Endothelial cell of umbilical vein (primary cell): ENCODE results near the gene TDRD3. TPM values are rescaled to one million over a fixed set of nuclear protein-coding genes. Genes with fewer than 3 reads are reported as not detected.

Experiments used
- BruUV-seq: library from RNA; stranded (reverse); fragments of 400-500 nt; replicated peaks from 2 replicates; lab custom pipeline; 2021; lab: Mats Ljungman, UMichigan
- CTCF ChIA-PET: fragments of 300-600, 350-600 bp; sonication (Branson Sonifier 250); formaldehyde crosslinking; loops from one replicate; lab custom pipeline; 2021; ENCODE audit warnings: antibody characterized with exemption, inconsistent platforms; lab: Charles Lee
- POLR2A ChIA-PET: fragments of 300-600, 350-600 bp; sonication (Branson Sonifier 250); formaldehyde crosslinking; loops from one replicate; lab custom pipeline; 2021; ENCODE audit warnings: antibody characterized with exemption, inconsistent platforms; lab: Charles Lee
- DNase-seq: peaks from one replicate; pipeline ENCODE4 v3.0.0-alpha.2; 2011; ENCODE audit warnings: low read depth, low spot score
- FAIRE-seq: peaks from 2 replicates; lab custom pipeline; 2011; peaks lifted over from hg19 to GRCh38; lab: Jason Lieb, UNC
- H2AFZ ChIP-seq: 2 replicates; pipeline ENCODE4 v1.6.0; 2012; ENCODE audit warnings: low read depth, low read length, control low read depth, inconsistent platforms
- H3K27ac ChIP-seq: 2 replicates; pipeline ENCODE4 v1.5.1; 2011; ENCODE audit warnings: low read depth, mild to moderate bottlenecking, control low read depth, low read length, moderate library complexity; ENCODE audit not compliant: insufficient read depth
- H3K27me3 ChIP-seq, 2 experiments: 2 replicates each; pipeline versions ENCODE4 v1.6.0 to v1.6.1; 2011; ENCODE audit warnings: low read length in 2 of 2, mixed read lengths in 1 of 2; ENCODE audit not compliant: control insufficient read depth in 2 of 2, insufficient read depth in 2 of 2
- H3K36me3 ChIP-seq, 2 experiments: 2 replicates in 1 of 2; 3 replicates in 1 of 2; pipeline ENCODE4 v1.5.1; 2011; ENCODE audit warnings: low read length in 2 of 2, mild to moderate bottlenecking in 1 of 2, moderate library complexity in 1 of 2; ENCODE audit not compliant: control insufficient read depth in 2 of 2, insufficient read depth in 2 of 2; ENCODE audit errors: extremely low read depth in 1 of 2
- H3K4me1 ChIP-seq: 3 replicates; pipeline ENCODE4 v1.5.1; 2011; ENCODE audit warnings: mild to moderate bottlenecking, low read length; ENCODE audit not compliant: control insufficient read depth, insufficient read depth; ENCODE audit errors: extremely low read depth
- H3K4me2 ChIP-seq: 2 replicates; pipeline ENCODE4 v1.6.1; 2011; ENCODE audit warnings: low read length, control low read depth, mixed read lengths; ENCODE audit not compliant: insufficient read depth
- H3K4me3 ChIP-seq, 3 experiments: fragments of 200-600 bp in 1 of 3; sonication (generic), shearing (Covaris generic) in 1 of 3; replicated peaks in 1 of 3; 2 replicates each; pipeline ENCODE4 v1.5.1; 2011 to 2016; ENCODE audit warnings: control low read depth in 3 of 3, low read length in 3 of 3, mild to moderate bottlenecking in 2 of 3, inconsistent platforms in 1 of 3, low read depth in 1 of 3, moderate library complexity in 1 of 3; ENCODE audit not compliant: insufficient read depth in 1 of 3
- H3K79me2 ChIP-seq: 2 replicates; pipeline ENCODE4 v1.6.0; 2012; ENCODE audit warnings: low read length, inconsistent platforms; ENCODE audit not compliant: control insufficient read depth, insufficient read depth
- H3K9ac ChIP-seq: replicated peaks from 2 replicates; pipeline ENCODE3; 2011; ENCODE audit warnings: low read length, control low read depth; ENCODE audit not compliant: insufficient read depth; ENCODE audit errors: extremely low read depth
- H3K9me1 ChIP-seq: replicated peaks from 3 replicates; pipeline ENCODE4 v1.6.0; 2011; ENCODE audit warnings: mild to moderate bottlenecking, low read length; ENCODE audit not compliant: control insufficient read depth, insufficient read depth; ENCODE audit errors: extremely low read depth
- H3K9me3 ChIP-seq: replicated peaks from 2 replicates; pipeline ENCODE4 v1.5.1; 2012; ENCODE audit warnings: low read length, inconsistent platforms; ENCODE audit not compliant: control insufficient read depth, insufficient read depth
- H4K20me1 ChIP-seq: replicated peaks from 2 replicates; pipeline ENCODE3; 2011; ENCODE audit warnings: mild to moderate bottlenecking, low read length; ENCODE audit not compliant: control insufficient read depth, insufficient read depth; ENCODE audit errors: extremely low read depth
- CTCF ChIP-seq, 2 donors: IDR thresholded peaks; 1 replicate in 1 of 2; 2 replicates in 1 of 2; pipeline ENCODE4 v1.5.1; 2011; ENCODE audit warnings: low read length in 2 of 2, mild to moderate bottlenecking in 2 of 2, moderate library complexity in 2 of 2, control low read depth in 1 of 2, inconsistent platforms in 1 of 2, low read depth in 1 of 2; ENCODE audit not compliant: insufficient read depth in 1 of 2; ENCODE audit errors: extremely low read depth in 1 of 2
- EZH2 ChIP-seq: IDR thresholded peaks from 2 replicates; pipeline ENCODE4 v1.6.1; 2012; ENCODE audit warnings: borderline replicate concordance, low read depth, mild to moderate bottlenecking, moderate library complexity, low read length, inconsistent platforms; ENCODE audit not compliant: severe bottlenecking
- FOS ChIP-seq: IDR thresholded peaks from 2 replicates; pipeline ENCODE4 v1.6.1; 2011; ENCODE audit warnings: mild to moderate bottlenecking, low read length, moderate library complexity, borderline replicate concordance; ENCODE audit not compliant: insufficient read depth
- GATA2 ChIP-seq: IDR thresholded peaks from 2 replicates; pipeline ENCODE4 v1.7.0; 2011; ENCODE audit warnings: low read depth, mild to moderate bottlenecking, moderate library complexity, mixed read lengths, low read length; ENCODE audit not compliant: insufficient read length, insufficient read depth
- JUN ChIP-seq: IDR thresholded peaks from 2 replicates; pipeline ENCODE4 v1.6.1; 2011; ENCODE audit warnings: borderline replicate concordance, low read depth; ENCODE audit not compliant: insufficient read length, insufficient read depth
- MAX ChIP-seq: IDR thresholded peaks from 2 replicates; pipeline ENCODE4 v1.6.1; 2011; ENCODE audit not compliant: insufficient read depth, insufficient read length
- MYC ChIP-seq: IDR thresholded peaks from one replicate; pipeline ENCODE4 v1.6.1; 2011; ENCODE audit warnings: mild to moderate bottlenecking, low read depth, low read length
- POLR2A ChIP-seq: IDR thresholded peaks from 2 replicates; pipeline ENCODE4 v1.6.1; 2012; ENCODE audit warnings: low read depth, mild to moderate bottlenecking, control low read depth, low read length
- POLR2AphosphoS5 ChIP-seq: IDR thresholded peaks from 2 replicates; pipeline ENCODE4 v1.6.1; 2012; ENCODE audit warnings: low read depth, mild to moderate bottlenecking, control low read depth, low read length, moderate library complexity; ENCODE audit not compliant: insufficient read depth
- dilution Hi-C: fragments of 300-500 bp; cut with MboI; formaldehyde crosslinking; loops from one replicate; pipeline ENCODE4 v1.15.0; 2019; ENCODE audit warnings: low sequenced_read_pairs; ENCODE audit not compliant: extremely low pct_ligation_motif_present
- intact Hi-C: fragments of 100-400 bp; cut with micrococcal nuclease; formaldehyde crosslinking; loops from one replicate; pipeline ENCODE4 v1.10.0; 2022
- polyA plus RNA-seq, 4 experiments: library from polyadenylated mRNA; depleted of rRNA in 3 of 4; stranded (reverse) in 3 of 4; unstranded in 1 of 4; fragments of >200 nt; gene quantifications; 2 replicates each; pipeline versions ENCODE4 v1.2.1 to v1.2.3, GENCODE V29; 2011 to 2012; ENCODE audit warnings: missing spikeins in 1 of 4
- total RNA-seq: library from RNA; stranded (reverse); gene quantifications from 2 replicates; pipeline ENCODE4 v1.2.3, GENCODE V29; 2021

The TDRD3 gene
- total and polyA plus RNA-seq, 2 donors (not counting 3 experiments of a cell fraction or from before 2014, with no cell fraction given): 3.0 to 16.3 TPM

GRCh38 chr13:60351855-60352615 lies 45.0 kb upstream of the TDRD3 start:
- no peaks in the 10 kb centered on the region for H4K20me1 ChIP-seq
- no peak overlapping the region for H3K27ac ChIP-seq
- ChIA-PET CTCF (interaction anchor here (0.9 kb wide), 1 partner anchor 38 kb away, joined by 3 read pairs; no protein-coding TSS in a partner anchor), POLR2A (no interaction called here)
- TF ChIP-seq MYC: no peak
- no peak for TF ChIP-seq EZH2
- TF ChIP-seq JUN: no peak
- no peak for TF ChIP-seq MAX
- no peak for TF ChIP-seq POLR2A
- no peak for TF ChIP-seq CTCF (IDR thresholded peaks at IDR 0.05; ENCODE audit: extremely low read depth in 1 of 2, insufficient read depth in 1 of 2, low read depth in 1 of 2, low read length in 2 of 2)
- no peak for TF ChIP-seq POLR2AphosphoS5
- TF ChIP-seq GATA2: no peak
- no peak for TF ChIP-seq FOS
- no peak overlapping the region for H2AFZ ChIP-seq
- no peak overlapping the region for H3K9ac ChIP-seq
- no peaks in the 10 kb centered on the region for H3K79me2 ChIP-seq
- no TSS peak for BruUV-seq
- no peak overlapping the region for H3K4me2 ChIP-seq
- FAIRE-seq: no peak
- H3K4me1 ChIP-seq: no peaks in the 10 kb centered on the region
- dilution Hi-C loops: no loop called here
- no peak for DNase-seq
- peaks cover 9% of the 10 kb centered on the region in 2 experiments for H3K27me3 ChIP-seq
- no peak overlapping the region for H3K4me3 ChIP-seq
- no peaks in the 10 kb centered on the region for H3K36me3 ChIP-seq
- no peaks in the 10 kb centered on the region for H3K9me1 ChIP-seq
- H3K9me3 ChIP-seq: no peaks in the 10 kb centered on the region
- intact Hi-C loops: no loop called here
